Activated CD4-positive, alpha-beta memory T cell treated with anti-CD3 and anti-CD28 coated beads, Interleukin-2, amount 10 ng/mL, durations not matched to agents 7 days and 5 days (primary cell): ENCODE results near the gene TSPAN32. TPM values are rescaled to one million over a fixed set of nuclear protein-coding genes. Genes with fewer than 3 reads are reported as not detected.
A peak's percentile ranks its signal among the peaks of the same experiment; 100 is the strongest.

Experiments used
- CTCF ChIA-PET: fragments of 350-600 bp; sonication (Branson Sonifier 250); formaldehyde crosslinking; loops from one replicate; lab custom pipeline; 2021; ENCODE audit warnings: antibody characterized with exemption, inconsistent platforms; lab: Charles Lee
- POLR2A ChIA-PET: fragments of 350-600 bp; sonication (Branson Sonifier 250); formaldehyde crosslinking; loops from one replicate; lab custom pipeline; 2021; ENCODE audit warnings: antibody characterized with exemption; lab: Charles Lee
- DNase-seq: peaks from one replicate; pipeline ENCODE4 v3.0.0-alpha.2; 2020
- H3K27ac Mint-ChIP-seq: one replicate; pipeline ENCODE4 v1.8.0; 2021; ENCODE audit warnings: mild to moderate bottlenecking, mixed read lengths
- H3K27me3 Mint-ChIP-seq: one replicate; pipeline ENCODE4 v1.8.0; 2021; ENCODE audit warnings: mixed read lengths
- H3K36me3 Mint-ChIP-seq: one replicate; pipeline ENCODE4 v1.8.0; 2021; ENCODE audit warnings: low read depth, mixed read lengths
- H3K4me1 Mint-ChIP-seq: one replicate; pipeline ENCODE4 v1.8.0; 2021; ENCODE audit warnings: mixed read lengths
- H3K4me3 Mint-ChIP-seq: one replicate; pipeline ENCODE4 v1.8.0; 2021; ENCODE audit warnings: mild to moderate bottlenecking, mixed read lengths
- H3K9me3 Mint-ChIP-seq: one replicate; pipeline ENCODE4 v1.8.0; 2021; ENCODE audit warnings: mixed read lengths
- total RNA-seq, 2 experiments: library from RNA; stranded (reverse); gene quantifications; one replicate each; pipeline ENCODE4 v1.2.3, GENCODE V29; 2021

Gene TSPAN32
- total RNA-seq, 2 experiments from 2014 or later = 48.0 to 50.1 TPM

- DNase-seq = no peak
- Mint-ChIP-seq H3K9me3 (no peaks in the 10 kb centered on the region), H3K4me3 (no peak overlapping the region), H3K27ac (no peak overlapping the region), H3K4me1 (peaks cover 2% of the 10 kb centered on the region), H3K27me3 (no peaks in the 10 kb centered on the region), H3K36me3 (no peaks in the 10 kb centered on the region)
- POLR2A ChIA-PET = interaction anchor here (1.7 to 2.9 kb wide), 2 partner anchors 9 to 12 kb away, joined by 4 to 21 read pairs; partner anchors contain the start of genes C11orf21 and TSPAN32
- CTCF ChIA-PET = no interaction called here
These were observed 10.6 kb downstream of the TSPAN32 start for GRCh38 chr11:2312232-2313042.

- Mint-ChIP-seq H3K4me1 (no peaks in the 10 kb centered on the region), H3K9me3 (no peaks in the 10 kb centered on the region), H3K27ac (no peak overlapping the region), H3K36me3 (no peaks in the 10 kb centered on the region), H3K27me3 (no peaks in the 10 kb centered on the region), H3K4me3 (no peak overlapping the region)
- CTCF ChIA-PET = no interaction called here
- POLR2A ChIA-PET = no interaction called here
- no peak for DNase-seq
These were observed 11.5 kb downstream of the TSPAN32 start for GRCh38 chr11:2313051-2313951.

- ChIA-PET CTCF (interaction anchor here (0.8 kb wide), 1 partner anchor 9 kb away, joined by 3 read pairs; no protein-coding TSS in a partner anchor), POLR2A (interaction anchor here (1.8 kb wide), 1 partner anchor 10 kb away, joined by 4 read pairs; no protein-coding TSS in a partner anchor)
- H3K27me3 Mint-ChIP-seq = no peaks in the 10 kb centered on the region
- no peaks in the 10 kb centered on the region for H3K9me3 Mint-ChIP-seq
- no peak overlapping the region for H3K27ac Mint-ChIP-seq
- H3K4me1 Mint-ChIP-seq = no peaks in the 10 kb centered on the region
- H3K36me3 Mint-ChIP-seq = no peaks in the 10 kb centered on the region
- no peak for DNase-seq
- H3K4me3 Mint-ChIP-seq = no peak overlapping the region
These were observed 12.3 kb downstream of the TSPAN32 start for GRCh38 chr11:2314136-2314524.

GRCh38 chr11:2314525-2315394 is 12.9 kb downstream of the TSPAN32 start:
- no peak overlapping the region for H3K27ac Mint-ChIP-seq
- CTCF ChIA-PET = interaction anchor here (0.8 kb wide), 1 partner anchor 10 kb away, joined by 3 read pairs; no protein-coding TSS in a partner anchor
- H3K4me1 Mint-ChIP-seq = no peaks in the 10 kb centered on the region

GRCh38 chr11:2315395-2316168 is 13.8 kb downstream of the TSPAN32 start:
- H3K4me3 Mint-ChIP-seq = no peak overlapping the region
- no peak overlapping the region for H3K27ac Mint-ChIP-seq
- DNase-seq = no peak
- no peaks in the 10 kb centered on the region for H3K27me3 Mint-ChIP-seq
- ChIA-PET POLR2A (interaction anchor here (0.6 to 2.9 kb wide), 4 partner anchors 10 to 105 kb away, joined by 3 to 15 read pairs (median 4); no protein-coding TSS in a partner anchor), CTCF (interaction anchor here (1.7 kb wide), 1 partner anchor 11 kb away, joined by 6 read pairs; no protein-coding TSS in a partner anchor)
- no peaks in the 10 kb centered on the region for H3K36me3 Mint-ChIP-seq
- H3K9me3 Mint-ChIP-seq = no peaks in the 10 kb centered on the region
- no peaks in the 10 kb centered on the region for H3K4me1 Mint-ChIP-seq

More at GRCh38 chr11:2314525-2315394, 12.9 kb downstream of the TSPAN32 start:
- DNase-seq = no peak
- no peaks in the 10 kb centered on the region for H3K9me3 Mint-ChIP-seq
- POLR2A ChIA-PET = interaction anchor here (0.6 to 1.8 kb wide), 2 partner anchors 9 to 10 kb away, joined by 3 to 4 read pairs; no protein-coding TSS in a partner anchor
- no peak overlapping the region for H3K4me3 Mint-ChIP-seq
- no peaks in the 10 kb centered on the region for H3K27me3 Mint-ChIP-seq
- H3K36me3 Mint-ChIP-seq = no peaks in the 10 kb centered on the region

GRCh38 chr11:2316169-2316962 is 14.6 kb downstream of the TSPAN32 start:
- ChIA-PET POLR2A (interaction anchor here (1.0 to 2.9 kb wide), 2 partner anchors 12 to 104 kb away, joined by 5 to 15 read pairs; no protein-coding TSS in a partner anchor), CTCF (interaction anchor here (1.2 to 1.7 kb wide), 2 partner anchors 10 to 12 kb away, joined by 3 to 6 read pairs; no protein-coding TSS in a partner anchor)
- Mint-ChIP-seq H3K4me3 (no peak overlapping the region), H3K27ac (no peak overlapping the region), H3K9me3 (no peaks in the 10 kb centered on the region), H3K4me1 (no peaks in the 10 kb centered on the region), H3K27me3 (peaks cover 1% of the 10 kb centered on the region), H3K36me3 (no peaks in the 10 kb centered on the region)
- DNase-seq = no peak

- POLR2A ChIA-PET = interaction anchor here (1.0 to 2.9 kb wide), 2 partner anchors 13 to 103 kb away, joined by 5 to 15 read pairs; no protein-coding TSS in a partner anchor
- no peaks in the 10 kb centered on the region for H3K9me3 Mint-ChIP-seq
- CTCF ChIA-PET = interaction anchor here (1.2 to 1.7 kb wide), 2 partner anchors 11 to 12 kb away, joined by 3 to 6 read pairs; no protein-coding TSS in a partner anchor
- no peaks in the 10 kb centered on the region for H3K36me3 Mint-ChIP-seq
- H3K27me3 Mint-ChIP-seq = peaks cover 6% of the 10 kb centered on the region
- DNase-seq = no peak
- no peak overlapping the region for H3K4me3 Mint-ChIP-seq
- H3K27ac Mint-ChIP-seq = no peak overlapping the region
- H3K4me1 Mint-ChIP-seq = no peaks in the 10 kb centered on the region
These were observed 15.1 kb downstream of the TSPAN32 start for GRCh38 chr11:2316963-2317244.

GRCh38 chr11:2317354-2318050 is 15.7 kb downstream of the TSPAN32 start:
- no peak overlapping the region for H3K4me3 Mint-ChIP-seq
- H3K27ac Mint-ChIP-seq = no peak overlapping the region
- H3K9me3 Mint-ChIP-seq = no peaks in the 10 kb centered on the region
- H3K27me3 Mint-ChIP-seq = peaks cover 12% of the 10 kb centered on the region
- CTCF ChIA-PET = interaction anchor here (1.0 to 1.7 kb wide), 3 partner anchors 11 to 13 kb away, joined by 3 to 6 read pairs (median 4); no protein-coding TSS in a partner anchor
- H3K4me1 Mint-ChIP-seq = no peaks in the 10 kb centered on the region
- no peak for DNase-seq
- POLR2A ChIA-PET = interaction anchor here (0.5 to 2.9 kb wide), 2 partner anchors 13 to 653 kb away, joined by 3 to 15 read pairs; no protein-coding TSS in a partner anchor
- H3K36me3 Mint-ChIP-seq = no peaks in the 10 kb centered on the region

- peaks cover 18% of the 10 kb centered on the region for H3K27me3 Mint-ChIP-seq
These were observed 16.3 kb downstream of the TSPAN32 start for GRCh38 chr11:2318123-2318522.

GRCh38 chr11:2318707-2319106 is 16.9 kb downstream of the TSPAN32 start:
- Mint-ChIP-seq H3K4me3 (no peak overlapping the region), H3K36me3 (peaks cover 2% of the 10 kb centered on the region), H3K4me1 (no peaks in the 10 kb centered on the region), H3K27me3 (peaks cover 23% of the 10 kb centered on the region), H3K9me3 (no peaks in the 10 kb centered on the region), H3K27ac (no peak overlapping the region)
- CTCF ChIA-PET = no interaction called here
- peak; percentile 15 for DNase-seq
- POLR2A ChIA-PET = interaction anchor here (2.9 kb wide), 1 partner anchor 15 kb away, joined by 15 read pairs; no protein-coding TSS in a partner anchor

More at GRCh38 chr11:2318123-2318522, 16.3 kb downstream of the TSPAN32 start:
- Mint-ChIP-seq H3K36me3 (no peaks in the 10 kb centered on the region), H3K27ac (no peak overlapping the region), H3K4me1 (no peaks in the 10 kb centered on the region), H3K9me3 (no peaks in the 10 kb centered on the region), H3K4me3 (no peak overlapping the region)
- CTCF ChIA-PET = interaction anchor here (1.0 kb wide), 1 partner anchor 14 kb away, joined by 4 read pairs; no protein-coding TSS in a partner anchor
- peak; percentile 6 for DNase-seq
- POLR2A ChIA-PET = interaction anchor here (0.5 to 2.9 kb wide), 2 partner anchors 14 to 652 kb away, joined by 3 to 15 read pairs; no protein-coding TSS in a partner anchor
